ENCODE data around the gene CEP112.

Gene CEP112
- 6.6 to 10.6 reads per million in 2 donors for total RNA-seq

GRCh38 chr17:66191593-66192377 is at the start of gene CEP112:
Gene CEP112, minus strand, starts transcription at chr17:66192133.
- peak; percentile 86 for DNase-seq

DNA sequence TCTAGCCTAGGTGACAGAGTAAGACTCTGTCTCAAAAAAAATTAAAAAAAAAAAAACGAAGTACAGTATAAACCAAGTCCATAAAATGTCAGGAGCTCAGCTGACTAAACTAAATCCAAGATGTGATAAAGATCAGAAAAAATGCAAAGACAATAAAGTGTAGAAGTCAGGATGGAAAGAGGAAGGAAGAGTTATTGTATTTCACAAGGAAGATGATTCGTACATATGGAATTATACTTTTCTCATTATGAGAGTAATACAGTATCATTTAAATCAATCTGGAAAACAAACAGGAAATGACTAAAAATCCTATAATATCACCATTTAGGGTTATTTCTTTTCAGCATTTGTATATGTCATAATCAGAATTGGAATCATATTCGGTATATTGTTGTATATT is 48.7 kb upstream of the CEP112 start:
- DNase-seq, result no peak

DNA sequence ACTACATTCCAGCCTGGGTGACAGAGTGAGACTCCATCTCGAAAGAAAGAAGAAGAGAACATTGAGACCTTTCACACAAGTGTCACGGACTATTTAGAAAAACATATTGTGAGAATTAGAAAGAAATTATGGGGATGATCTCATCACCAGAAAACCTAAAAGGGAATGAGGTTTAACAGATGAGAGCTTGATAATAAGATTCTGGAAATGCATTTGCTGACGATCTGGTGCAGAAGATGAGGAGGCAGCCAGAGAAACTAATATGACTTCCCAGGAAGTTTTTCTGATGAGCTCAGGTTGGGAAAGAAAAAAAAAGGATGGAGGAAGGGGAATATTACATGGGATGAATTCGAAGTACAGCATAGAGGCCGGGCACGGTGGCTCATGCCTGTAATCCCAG is 48.1 kb upstream of the CEP112 start:
- no peak for DNase-seq

DNA sequence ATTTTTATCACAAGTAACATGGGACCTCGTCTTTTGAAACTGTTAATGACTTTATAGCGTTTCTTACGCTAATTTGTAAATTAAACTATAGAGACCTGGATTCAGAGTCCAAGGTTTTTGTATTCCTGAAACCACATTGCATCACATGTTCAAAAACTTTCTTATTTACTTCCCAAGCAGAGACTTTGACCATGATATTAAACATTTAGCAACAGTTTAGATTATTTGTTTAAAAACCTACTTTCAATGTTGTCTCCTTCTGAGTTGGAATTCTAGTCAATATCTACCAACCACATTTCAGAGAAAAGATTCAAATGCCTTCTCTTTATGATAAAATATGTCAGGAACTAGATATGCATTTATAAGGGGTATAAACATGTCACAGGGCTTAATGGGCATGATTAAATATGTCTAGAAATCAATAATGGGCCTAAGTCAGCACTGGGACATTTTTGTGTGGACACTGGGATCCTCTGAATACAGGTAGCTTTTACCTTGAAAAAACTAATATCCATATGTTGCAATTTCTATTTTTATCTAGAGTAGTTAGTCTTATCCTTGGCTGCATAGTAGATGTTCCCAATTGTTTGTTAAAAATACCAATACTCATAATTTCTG is 43.6 kb upstream of the CEP112 start:
- DNase-seq, result no peak

DNA sequence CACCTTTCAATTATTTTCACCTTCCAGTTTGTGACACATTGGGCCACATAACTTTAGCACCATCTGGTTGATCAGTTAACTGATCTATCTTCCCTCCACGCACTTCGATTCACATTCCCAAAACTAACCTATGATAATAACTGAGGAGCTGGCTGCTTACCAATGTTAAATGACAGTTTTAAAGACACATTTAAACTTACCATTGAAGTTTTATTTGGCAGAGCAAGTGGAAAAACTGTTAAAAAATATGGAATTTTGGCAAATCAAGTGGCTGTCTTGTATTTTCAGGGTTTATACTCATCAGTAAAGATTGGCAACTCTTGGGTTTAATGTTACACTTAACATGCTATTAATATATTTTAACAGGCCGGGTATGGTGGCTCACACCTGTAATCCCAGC is 42.7 kb upstream of the CEP112 start:
- DNase-seq, result no peak

GRCh38 chr17:66233023-66233753 is 41.3 kb upstream of the CEP112 start:
- no peak for DNase-seq

GRCh38 chr17:66230922-66231591 is 39.1 kb upstream of the CEP112 start:
- DNase-seq, result no peak

GRCh38 chr17:66229783-66230538 is 38.0 kb upstream of the CEP112 start:
- no peak for DNase-seq

GRCh38 chr17:66228887-66229782 is 37.2 kb upstream of the CEP112 start, which contains the start of gene APOH:
Gene APOH, minus strand, starts transcription at chr17:66229415. Its CDS starts 36 bp downstream, at chr17:66229379.
- DNase-seq, result no peak

- no peak for DNase-seq
Measured at GRCh38 chr17:66227212-66228045, 35.5 kb upstream of the CEP112 start.

DNA sequence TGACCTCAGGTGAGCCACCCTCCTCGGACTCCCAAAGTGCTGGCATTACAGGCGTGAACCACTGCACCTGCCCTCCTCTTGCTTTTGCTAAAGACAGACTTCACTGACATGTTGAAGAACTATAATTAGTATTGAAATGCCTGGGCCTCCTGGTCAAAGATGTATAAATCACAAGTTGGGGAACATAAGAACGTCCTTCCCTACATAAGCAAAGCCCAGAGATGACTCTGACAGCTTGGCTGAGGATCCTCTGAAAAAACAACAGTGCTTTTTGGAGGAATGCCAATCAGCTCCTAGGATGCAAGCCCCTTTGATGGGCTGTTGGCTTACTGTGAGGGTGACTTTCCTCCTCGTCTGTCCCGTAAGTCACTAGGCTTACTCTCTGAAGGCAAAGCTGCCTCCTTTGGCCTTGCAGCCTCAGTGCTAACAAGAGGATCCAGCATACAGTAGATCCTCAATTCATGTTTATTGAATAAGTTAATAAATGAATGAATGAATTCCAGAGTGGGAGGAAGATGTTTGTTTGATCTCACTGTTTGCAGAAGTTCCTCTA is 30.9 kb upstream of the CEP112 start:
- no peak for DNase-seq

- no peak for DNase-seq
Measured at GRCh38 chr17:66221755-66222530, 30.0 kb upstream of the CEP112 start.

- no peak for DNase-seq
Measured at GRCh38 chr17:66221343-66221742, 29.4 kb upstream of the CEP112 start.

DNA sequence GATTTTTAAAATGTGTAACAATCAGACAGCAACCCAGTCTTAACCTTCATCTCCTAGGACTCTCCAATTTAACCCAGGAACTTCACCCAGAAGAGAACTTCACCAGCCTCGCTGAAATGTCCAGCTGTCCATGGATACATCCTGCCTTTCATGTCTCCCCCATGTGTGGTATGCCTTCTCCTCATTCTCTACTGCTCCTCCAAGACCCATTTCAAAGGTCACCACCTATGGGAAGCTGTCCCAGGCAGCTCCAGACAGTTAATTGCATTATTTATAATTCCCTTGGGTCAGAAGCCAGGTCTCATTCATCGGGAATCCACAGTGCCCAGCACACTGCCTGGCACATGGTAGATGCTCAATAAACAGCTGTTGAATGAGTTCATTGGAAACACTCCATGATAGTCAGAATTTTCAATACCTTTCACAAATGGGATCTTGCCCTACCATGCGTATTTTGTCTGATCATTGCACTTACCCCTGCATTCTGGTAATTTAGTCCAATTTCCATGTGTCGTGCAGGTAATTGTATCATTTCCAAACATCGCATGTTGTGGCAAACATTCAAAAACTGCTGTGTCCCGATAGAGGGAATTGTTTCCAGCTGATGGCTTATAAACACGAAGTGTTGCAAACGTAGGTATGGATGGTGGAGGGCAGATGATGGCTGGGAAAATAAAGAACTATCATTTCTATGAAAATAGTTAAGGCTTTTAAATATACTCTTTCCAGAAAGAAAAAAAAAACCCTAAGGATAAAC is 28.3 kb upstream of the CEP112 start:
- no peak for DNase-seq

- no peak for DNase-seq
Measured at GRCh38 chr17:66215529-66215911, 23.6 kb upstream of the CEP112 start.

- DNase-seq, result no peak
Measured at GRCh38 chr17:66214884-66215528, 23.1 kb upstream of the CEP112 start.

DNA sequence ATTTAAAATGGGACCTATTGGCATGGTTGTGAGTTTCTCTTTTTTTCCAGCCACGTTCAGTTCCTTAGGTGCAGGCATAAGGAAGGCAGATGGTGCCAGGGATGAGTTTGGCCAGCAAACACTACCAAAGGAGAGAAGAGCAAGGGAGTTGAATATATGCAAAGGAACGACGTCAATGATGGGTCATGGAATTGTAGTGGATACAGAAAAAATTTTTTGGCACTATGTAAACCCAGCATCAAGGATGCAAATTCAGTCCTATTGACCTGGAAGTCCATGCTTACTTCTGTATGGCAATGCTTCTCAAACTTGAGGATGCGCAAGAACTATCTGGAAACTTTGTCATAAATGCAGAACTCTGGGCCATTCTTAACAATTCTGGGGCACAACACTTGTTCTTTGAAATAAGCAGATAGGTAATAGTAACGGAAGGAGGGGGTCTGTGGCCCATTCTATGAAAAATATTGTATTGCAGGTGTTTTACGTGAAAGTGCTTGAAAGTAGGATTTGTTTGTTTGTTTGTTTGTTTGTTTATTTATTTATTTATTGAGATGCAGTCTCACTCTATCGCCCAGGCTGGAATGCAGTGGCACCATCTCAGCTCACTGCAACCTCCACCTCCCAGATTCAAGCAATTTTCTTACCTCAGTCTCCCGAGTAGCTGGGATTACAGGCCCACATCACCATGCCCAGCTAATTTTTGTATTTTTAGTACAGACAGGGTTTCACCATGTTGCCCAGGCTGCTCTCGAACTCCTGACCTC is 19.3 kb upstream of the CEP112 start:
- DNase-seq, result no peak

All from activated gamma-delta T cell (primary cell).